MCF 10A (cell line): ENCODE data around the gene KCNJ9. TPM values are rescaled to one million over a fixed set of nuclear protein-coding genes. Genes with fewer than 3 reads are reported as not detected.

Experiments used
- BruUV-seq: library from RNA; stranded (reverse); fragments of 400-500 nt; replicated peaks from 2 replicates; lab custom pipeline; 2021; lab: Mats Ljungman, UMichigan
- CTCF ChIA-PET: fragments of 300-600 bp; sonication (Branson Sonifier 250); formaldehyde crosslinking; extraction: SDS; loops from one replicate; lab custom pipeline; 2021; ENCODE audit warnings: antibody characterized with exemption, inconsistent platforms; lab: Yijun Ruan, JAX
- POLR2A ChIA-PET: fragments of 300-600, 350-650 bp; sonication (Branson Sonifier 250); formaldehyde crosslinking; extraction: SDS; loops from one replicate; lab custom pipeline; 2020; ENCODE audit warnings: antibody characterized with exemption, inconsistent platforms; lab: Yijun Ruan, JAX
- DNase-seq: peaks from one replicate; pipeline ENCODE4 v3.0.0-alpha.2; 2018; ENCODE audit not compliant: unreplicated experiment
- H3K27ac Mint-ChIP-seq: one replicate; pipeline ENCODE4 v1.8.0; 2022; ENCODE audit warnings: mild to moderate bottlenecking, low read depth, mixed read lengths; ENCODE audit not compliant: unreplicated experiment
- H3K27me3 Mint-ChIP-seq: one replicate; pipeline ENCODE4 v1.8.0; 2022; ENCODE audit warnings: mixed read lengths; ENCODE audit not compliant: insufficient read depth, unreplicated experiment
- H3K36me3 Mint-ChIP-seq: one replicate; pipeline ENCODE4 v1.8.0; 2022; ENCODE audit warnings: mild to moderate bottlenecking, moderate library complexity, mixed read lengths; ENCODE audit not compliant: insufficient read depth, unreplicated experiment
- H3K4me1 Mint-ChIP-seq: one replicate; pipeline ENCODE4 v1.8.0; 2022; ENCODE audit warnings: mixed read lengths; ENCODE audit not compliant: insufficient read depth, unreplicated experiment
- H3K4me3 Mint-ChIP-seq: one replicate; pipeline ENCODE4 v1.8.0; 2022; ENCODE audit warnings: mild to moderate bottlenecking, moderate library complexity, mixed read lengths; ENCODE audit not compliant: unreplicated experiment
- H3K9me3 Mint-ChIP-seq: one replicate; pipeline ENCODE4 v1.8.0; 2022; ENCODE audit warnings: mixed read lengths; ENCODE audit not compliant: unreplicated experiment
- intact Hi-C: fragments of 100-400 bp; cut with micrococcal nuclease; formaldehyde crosslinking; loops from 2 replicates; pipeline ENCODE4 v1.14.1; 2022
- total RNA-seq: library from RNA; stranded (reverse); gene quantifications from 2 replicates; pipeline ENCODE4 v1.2.3, GENCODE V29; 2022
- TF ChIP-seq, protein P1 (sequence below): fragments of 200-600 bp; IDR thresholded peaks from one replicate; pipeline ENCODE4 v1.8.0; 2022; ENCODE audit warnings: antibody characterized with exemption, mild to moderate bottlenecking; ENCODE audit not compliant: unreplicated experiment

The KCNJ9 gene
- total RNA-seq, 1 experiment from 2014 or later = 0.07 TPM

DNA sequence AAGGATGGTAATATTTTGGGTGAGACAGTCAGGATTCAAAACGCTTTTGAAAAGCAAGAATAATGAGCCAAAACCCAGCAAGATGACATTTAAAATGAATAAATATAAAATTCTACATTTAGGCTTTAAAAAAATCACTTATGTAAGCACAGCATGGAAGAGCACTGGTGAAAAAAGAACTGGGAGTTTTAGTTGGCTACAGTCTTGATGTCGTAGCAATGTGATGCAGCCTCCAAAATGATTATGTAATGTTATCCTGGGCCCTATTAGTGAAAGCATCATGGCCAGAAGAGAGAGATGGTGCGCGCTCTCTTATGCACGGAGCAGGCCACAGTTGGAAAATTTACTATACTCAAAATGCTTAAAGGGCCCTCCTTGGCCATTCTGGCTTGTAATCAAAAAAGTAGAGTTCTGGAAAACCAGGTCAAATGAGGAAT lies 5.1 kb downstream of the KCNJ9 start:
- Mint-ChIP-seq H3K36me3 (peaks cover 4% of the 10 kb centered on the region), H3K4me3 (no peak overlapping the region), H3K27me3 (peaks cover 18% of the 10 kb centered on the region), H3K9me3 (no peaks in the 10 kb centered on the region), H3K27ac (no peak overlapping the region), H3K4me1 (peaks cover 5% of the 10 kb centered on the region)
- DNase-seq = no peak
- CTCF ChIA-PET = interaction anchor here (0.6 to 37.7 kb wide), 50 partner anchors 10 to 1030 kb away, joined by 3 to 1546 read pairs (median 5); partner anchors contain the start of genes CASQ1, IGSF8, KCNJ10 and KCNJ9
- no TSS peak for BruUV-seq
- intact Hi-C loops = no loop called here
- POLR2A ChIA-PET = interaction anchor here (0.6 to 3.0 kb wide), 12 partner anchors 7 to 199 kb away, joined by 3 to 23 read pairs (median 4); partner anchors contain the start of genes DCAF8, IGSF8 and PEX19
- TF ChIP-seq, protein P1, sequence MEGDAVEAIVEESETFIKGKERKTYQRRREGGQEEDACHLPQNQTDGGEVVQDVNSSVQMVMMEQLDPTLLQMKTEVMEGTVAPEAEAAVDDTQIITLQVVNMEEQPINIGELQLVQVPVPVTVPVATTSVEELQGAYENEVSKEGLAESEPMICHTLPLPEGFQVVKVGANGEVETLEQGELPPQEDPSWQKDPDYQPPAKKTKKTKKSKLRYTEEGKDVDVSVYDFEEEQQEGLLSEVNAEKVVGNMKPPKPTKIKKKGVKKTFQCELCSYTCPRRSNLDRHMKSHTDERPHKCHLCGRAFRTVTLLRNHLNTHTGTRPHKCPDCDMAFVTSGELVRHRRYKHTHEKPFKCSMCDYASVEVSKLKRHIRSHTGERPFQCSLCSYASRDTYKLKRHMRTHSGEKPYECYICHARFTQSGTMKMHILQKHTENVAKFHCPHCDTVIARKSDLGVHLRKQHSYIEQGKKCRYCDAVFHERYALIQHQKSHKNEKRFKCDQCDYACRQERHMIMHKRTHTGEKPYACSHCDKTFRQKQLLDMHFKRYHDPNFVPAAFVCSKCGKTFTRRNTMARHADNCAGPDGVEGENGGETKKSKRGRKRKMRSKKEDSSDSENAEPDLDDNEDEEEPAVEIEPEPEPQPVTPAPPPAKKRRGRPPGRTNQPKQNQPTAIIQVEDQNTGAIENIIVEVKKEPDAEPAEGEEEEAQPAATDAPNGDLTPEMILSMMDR = no peak

DNA sequence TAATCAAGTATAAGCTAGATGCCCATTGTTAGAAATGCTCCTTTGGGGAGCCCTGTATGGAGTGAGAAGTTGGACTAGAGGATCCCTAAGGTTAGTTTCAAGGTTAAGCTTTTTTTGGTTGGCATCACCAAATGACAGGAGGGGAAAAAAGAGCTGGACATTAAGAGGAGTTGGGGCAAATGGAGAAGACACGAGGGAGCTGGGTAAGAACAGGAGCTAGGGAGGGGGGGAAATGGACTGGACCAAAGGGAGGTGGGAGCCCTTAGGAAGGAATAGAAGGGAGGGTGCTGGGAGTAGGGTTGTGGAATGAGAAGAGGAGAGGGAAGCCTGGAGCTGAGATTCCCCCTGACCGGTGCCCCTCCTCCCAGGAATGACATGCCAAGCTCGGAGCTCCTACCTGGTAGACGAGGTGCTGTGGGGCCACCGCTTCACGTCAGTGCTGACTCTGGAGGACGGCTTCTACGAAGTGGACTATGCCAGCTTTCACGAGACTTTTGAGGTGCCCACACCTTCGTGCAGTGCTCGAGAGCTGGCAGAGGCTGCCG lies 5.9 kb downstream of the KCNJ9 start:
- intact Hi-C loops = no loop called here
- no TSS peak for BruUV-seq
- no peak overlapping the region for H3K4me3 Mint-ChIP-seq
- peaks cover 11% of the 10 kb centered on the region for H3K27me3 Mint-ChIP-seq
- H3K4me1 Mint-ChIP-seq = peaks cover 5% of the 10 kb centered on the region
- H3K36me3 Mint-ChIP-seq = peaks cover 4% of the 10 kb centered on the region
- H3K27ac Mint-ChIP-seq = no peak overlapping the region
- no peak for DNase-seq
- POLR2A ChIA-PET = interaction anchor here (0.5 to 3.0 kb wide), 7 partner anchors 8 to 198 kb away, joined by 3 to 23 read pairs (median 3); partner anchors contain the start of genes IGSF8 and PEX19
- TF ChIP-seq, protein P1 = no peak
- H3K9me3 Mint-ChIP-seq = no peaks in the 10 kb centered on the region
- CTCF ChIA-PET = interaction anchor here (0.7 to 37.7 kb wide), 30 partner anchors 9 to 282 kb away, joined by 3 to 1546 read pairs (median 6); partner anchors contain the start of genes IGSF8, KCNJ10, KCNJ9 and PEX19

DNA sequence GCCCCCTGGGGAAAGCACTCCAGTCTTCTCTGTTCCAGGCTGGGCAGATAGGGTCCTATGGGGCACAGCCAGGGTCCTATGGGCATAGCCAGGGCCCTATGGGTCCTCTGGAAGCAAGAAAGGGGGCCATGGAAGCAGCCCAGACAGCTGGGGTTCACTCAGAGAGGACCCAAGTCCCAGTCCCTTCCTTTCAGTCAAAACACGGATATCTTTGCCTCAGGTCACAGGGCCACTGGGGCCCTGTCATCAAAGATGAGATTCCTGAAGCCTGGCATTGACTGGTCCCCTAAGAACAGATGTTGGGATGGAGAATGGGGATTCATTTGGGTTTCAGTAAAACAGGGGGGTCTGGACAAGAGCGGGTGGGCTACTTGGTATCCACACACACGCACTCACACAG lies 8.5 kb downstream of the KCNJ9 start:
- intact Hi-C loops = no loop called here
- no TSS peak for BruUV-seq
- Mint-ChIP-seq H3K4me3 (no peak overlapping the region), H3K9me3 (no peaks in the 10 kb centered on the region), H3K36me3 (peaks cover 15% of the 10 kb centered on the region), H3K27ac (no peak overlapping the region), H3K4me1 (peaks cover 5% of the 10 kb centered on the region), H3K27me3 (no peaks in the 10 kb centered on the region)
- ChIA-PET CTCF (interaction anchor here (1.6 to 37.7 kb wide), 2 partner anchors 12 to 31 kb away, joined by 4 to 1546 read pairs; partner anchors contain the start of genes KCNJ10 and KCNJ9), POLR2A (no interaction called here)
- DNase-seq = no peak
- TF ChIP-seq, protein P1 = no peak

DNA sequence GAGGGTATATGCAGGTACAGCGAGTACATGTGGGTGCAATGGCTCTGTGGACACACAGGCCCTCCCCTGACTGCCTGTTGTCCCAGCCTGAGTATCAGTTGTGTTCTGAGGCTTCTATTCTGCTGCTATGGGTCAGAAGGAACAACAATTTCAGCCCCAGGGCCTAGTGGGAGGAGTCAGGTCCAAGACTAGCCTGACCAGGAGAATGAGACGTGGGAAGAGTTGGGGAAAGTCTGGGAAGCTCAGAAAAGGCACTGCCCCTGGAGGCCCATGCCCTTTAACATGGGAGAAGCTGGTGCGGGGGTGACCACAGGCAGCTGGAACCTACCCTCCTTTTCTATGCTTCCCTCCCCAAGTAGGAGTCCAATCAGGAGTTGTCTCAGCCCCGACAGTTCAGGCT lies 9.4 kb downstream of the KCNJ9 start:
- Mint-ChIP-seq H3K27ac (no peak overlapping the region), H3K36me3 (peaks cover 15% of the 10 kb centered on the region), H3K4me3 (no peak overlapping the region), H3K27me3 (no peaks in the 10 kb centered on the region), H3K9me3 (no peaks in the 10 kb centered on the region), H3K4me1 (peaks cover 4% of the 10 kb centered on the region)
- ChIA-PET CTCF (interaction anchor here (0.9 to 37.7 kb wide), 3 partner anchors 32 to 196 kb away, joined by 4 to 1546 read pairs (median 6); partner anchors contain the start of genes KCNJ10 and KCNJ9), POLR2A (no interaction called here)
- DNase-seq = no peak
- intact Hi-C loops = no loop called here
- TF ChIP-seq, protein P1 = no peak
- BruUV-seq = no TSS peak
